Mucosa of rectum (tissue), 2 donors: ENCODE results near the gene PUS10.

Experiments
- H3K27ac ChIP-seq, 2 donors: one replicate each; pipeline ENCODE4 v1.7.0; 2013; ENCODE audit warnings: inconsistent platforms in 2 of 2, low read depth in 2 of 2, low read length in 2 of 2
- H3K27me3 ChIP-seq, 2 donors: one replicate each; pipeline ENCODE4 v1.7.0; 2013; ENCODE audit warnings: low read length in 2 of 2; ENCODE audit not compliant: control insufficient read depth in 2 of 2, insufficient read depth in 2 of 2
- H3K36me3 ChIP-seq, 2 donors: one replicate each; pipeline ENCODE4 v1.7.0; 2013; ENCODE audit warnings: low read length in 2 of 2; ENCODE audit not compliant: control insufficient read depth in 2 of 2, insufficient read depth in 2 of 2
- H3K4me1 ChIP-seq, 2 donors: one replicate each; pipeline ENCODE4 v1.7.0; 2013; ENCODE audit warnings: low read length in 2 of 2, mild to moderate bottlenecking in 1 of 2; ENCODE audit not compliant: control insufficient read depth in 2 of 2, insufficient read depth in 2 of 2
- H3K4me3 ChIP-seq, 2 donors: one replicate each; pipeline ENCODE4 v1.7.0; 2013; ENCODE audit warnings: low read length in 2 of 2
- H3K9ac ChIP-seq, 2 donors: one replicate each; pipeline ENCODE4 v1.7.0; 2013; ENCODE audit warnings: low read length in 2 of 2, low read depth in 1 of 2, mild to moderate bottlenecking in 1 of 2
- H3K9me3 ChIP-seq, 2 donors: one replicate each; pipeline ENCODE4 v1.7.0; 2013; ENCODE audit warnings: low read length in 2 of 2; ENCODE audit not compliant: control insufficient read depth in 2 of 2
- donor health status: healthy.
- donor health status: Normal muscosa, but diverticular disease.

Gene PUS10

GRCh38 chr2:60961457-60961856 lies 56.6 kb downstream of the PUS10 start:
- Histone ChIP-seq H3K27me3 (no peaks in the 10 kb centered on the region), H3K4me1 (peaks cover 2 to 11% of the 10 kb centered on the region in 2 donors), H3K36me3 (no peaks in the 10 kb centered on the region), H3K9me3 (no peaks in the 10 kb centered on the region), H3K4me3 (no peak overlapping the region), H3K27ac (no peak overlapping the region), H3K9ac (no peak overlapping the region)

GRCh38 chr2:60960706-60961105 lies 57.3 kb downstream of the PUS10 start:
- Histone ChIP-seq H3K9ac (no peak overlapping the region), H3K27me3 (no peaks in the 10 kb centered on the region), H3K9me3 (no peaks in the 10 kb centered on the region), H3K4me1 (peaks cover 2 to 11% of the 10 kb centered on the region in 2 donors), H3K27ac (no peak overlapping the region), H3K36me3 (no peaks in the 10 kb centered on the region), H3K4me3 (no peak overlapping the region)

- Histone ChIP-seq H3K9me3 (no peaks in the 10 kb centered on the region), H3K4me3 (no peak overlapping the region), H3K27me3 (no peaks in the 10 kb centered on the region), H3K9ac (no peak overlapping the region), H3K36me3 (peaks cover 0 to 3% of the 10 kb centered on the region in 2 donors), H3K4me1 (peaks cover 2 to 11% of the 10 kb centered on the region in 2 donors), H3K27ac (peak overlapping the region; percentile 43 to 45)
These were observed 58.6 kb downstream of the PUS10 start for GRCh38 chr2:60959501-60959900.

GRCh38 chr2:60958800-60959199 lies 59.3 kb downstream of the PUS10 start:
- H3K36me3 ChIP-seq, result peaks cover 0 to 5% of the 10 kb centered on the region in 2 donors
- H3K9me3 ChIP-seq, result no peaks in the 10 kb centered on the region
- no peaks in the 10 kb centered on the region for H3K27me3 ChIP-seq
- peaks cover 2 to 11% of the 10 kb centered on the region in 2 donors for H3K4me1 ChIP-seq
- no peak overlapping the region for H3K4me3 ChIP-seq
- no peak overlapping the region for H3K9ac ChIP-seq
- H3K27ac ChIP-seq, result peak overlapping the region; percentile 48 to 67

GRCh38 chr2:60958361-60958760 lies 59.7 kb downstream of the PUS10 start:
- Histone ChIP-seq H3K4me1 (peaks cover 2 to 11% of the 10 kb centered on the region in 2 donors), H3K27me3 (no peaks in the 10 kb centered on the region), H3K27ac (peak overlapping the region; percentile 48 to 67), H3K4me3 (no peak overlapping the region), H3K9ac (no peak overlapping the region), H3K9me3 (no peaks in the 10 kb centered on the region), H3K36me3 (peaks cover 0 to 6% of the 10 kb centered on the region in 2 donors)

GRCh38 chr2:60957643-60958042 lies 60.4 kb downstream of the PUS10 start:
- H3K9ac ChIP-seq, result no peak overlapping the region
- no peaks in the 10 kb centered on the region for H3K27me3 ChIP-seq
- peaks cover 2 to 11% of the 10 kb centered on the region in 2 donors for H3K4me1 ChIP-seq
- peak overlapping the region; percentile 48 to 67 for H3K27ac ChIP-seq
- no peak overlapping the region for H3K4me3 ChIP-seq
- H3K36me3 ChIP-seq, result peaks cover 0 to 6% of the 10 kb centered on the region in 2 donors
- H3K9me3 ChIP-seq, result no peaks in the 10 kb centered on the region

- H3K4me1 ChIP-seq, result peaks cover 2 to 11% of the 10 kb centered on the region in 2 donors
These were observed 60.8 kb downstream of the PUS10 start for GRCh38 chr2:60957224-60957623.

GRCh38 chr2:60954139-60954538 lies 63.9 kb downstream of the PUS10 start:
- Histone ChIP-seq H3K9me3 (no peaks in the 10 kb centered on the region), H3K27ac (no peak overlapping the region), H3K27me3 (no peaks in the 10 kb centered on the region), H3K9ac (no peak overlapping the region), H3K4me3 (no peak overlapping the region), H3K4me1 (peaks cover 2 to 11% of the 10 kb centered on the region in 2 donors), H3K36me3 (peaks cover 0 to 6% of the 10 kb centered on the region in 2 donors)

More at GRCh38 chr2:60957224-60957623, 60.8 kb downstream of the PUS10 start:
- Histone ChIP-seq H3K4me3 (no peak overlapping the region), H3K36me3 (peaks cover 0 to 6% of the 10 kb centered on the region in 2 donors), H3K9ac (no peak overlapping the region), H3K9me3 (no peaks in the 10 kb centered on the region), H3K27me3 (no peaks in the 10 kb centered on the region), H3K27ac (peak overlapping the region; percentile 5 to 34)

GRCh38 chr2:60948926-60949579 lies 69.0 kb downstream of the PUS10 start:
- Histone ChIP-seq H3K9me3 (no peaks in the 10 kb centered on the region), H3K4me1 (no peaks in the 10 kb centered on the region), H3K27me3 (no peaks in the 10 kb centered on the region), H3K27ac (peak overlapping the region in 1 of 2 donors; percentile 23), H3K9ac (no peak overlapping the region), H3K4me3 (no peak overlapping the region), H3K36me3 (peaks cover 3% of the 10 kb centered on the region in 2 donors)

- no peaks in the 10 kb centered on the region for H3K9me3 ChIP-seq
- H3K27ac ChIP-seq, result no peak overlapping the region
- H3K36me3 ChIP-seq, result peaks cover 0 to 3% of the 10 kb centered on the region in 2 donors
- no peaks in the 10 kb centered on the region for H3K4me1 ChIP-seq
- no peaks in the 10 kb centered on the region for H3K27me3 ChIP-seq
- no peak overlapping the region for H3K4me3 ChIP-seq
- no peak overlapping the region for H3K9ac ChIP-seq
These were observed 69.9 kb downstream of the PUS10 start for GRCh38 chr2:60948161-60948560.
